Hepatocyte (in vitro differentiated cells): ENCODE data around the gene NANOS2.

Experiments used
- CTCF ChIP-seq: fragments of 200-600 bp; sonication (generic); IDR thresholded peaks from 2 replicates; pipeline ENCODE4 v1.5.1; 2016; ENCODE audit warnings: antibody characterized with exemption, mild to moderate bottlenecking; ENCODE audit not compliant: poor library complexity
- EZH2 ChIP-seq: fragments of 200-600 bp; sonication (generic); IDR thresholded peaks from 2 replicates; pipeline ENCODE4 v1.6.1; 2016; ENCODE audit warnings: antibody characterized with exemption, mild to moderate bottlenecking, borderline replicate concordance
- EZH2phosphoT487 ChIP-seq: fragments of 200-600 bp; sonication (generic); IDR thresholded peaks from one replicate; pipeline ENCODE4 v1.6.1; 2018; ENCODE audit warnings: antibody characterized with exemption, mild to moderate bottlenecking, low read depth, moderate library complexity; ENCODE audit not compliant: unreplicated experiment, severe bottlenecking

- no peak for TF ChIP-seq CTCF
- TF ChIP-seq EZH2phosphoT487 = no peak
- no peak for TF ChIP-seq EZH2
Measured at GRCh38 chr19:45889210-45889885, 25.2 kb downstream of the NANOS2 start.
